Cardiac muscle cell (in vitro differentiated cells and primary cell): ENCODE results near the gene GBGT1. TPM values are rescaled to one million over a fixed set of nuclear protein-coding genes. Genes with fewer than 3 reads are reported as not detected.
A peak's percentile ranks its signal among the peaks of the same experiment; 100 is the strongest.

Experiments used
- DNase-seq, 2 donors: peaks; one replicate each; pipeline versions ENCODE4 v3.0.0 to v3.0.0-alpha.2; 2010 to 2017; ENCODE audit warnings: low read depth in 1 of 2, low spot score in 1 of 2
- H3K27ac ChIP-seq: fragments of 200-600 bp; sonication (generic); 2 replicates; pipeline ENCODE4 v1.5.1; 2016
- H3K27me3 ChIP-seq: fragments of 200-600 bp; sonication (generic); 2 replicates; pipeline ENCODE4 v1.6.0; 2016; ENCODE audit warnings: control low read depth
- H3K36me3 ChIP-seq: fragments of 200-600 bp; sonication (generic); 2 replicates; pipeline ENCODE4 v1.5.1; 2016; ENCODE audit warnings: control low read depth
- H3K4me1 ChIP-seq: fragments of 200-600 bp; sonication (generic); 2 replicates; pipeline ENCODE4 v1.8.1; 2017; ENCODE audit warnings: low read depth, mild to moderate bottlenecking, mixed run types
- H3K4me3 ChIP-seq: fragments of 200-600 bp; sonication (generic); 2 replicates; pipeline ENCODE4 v1.5.1; 2016; ENCODE audit warnings: mild to moderate bottlenecking
- H3K9me3 ChIP-seq: fragments of 200-600 bp; sonication (generic); 2 replicates; pipeline ENCODE4 v1.5.1; 2017; ENCODE audit warnings: low read depth, mild to moderate bottlenecking, control low read depth
- CTCF ChIP-seq: IDR thresholded peaks from 2 replicates; pipeline ENCODE4 v1.5.1; 2012; ENCODE audit warnings: low read depth, mild to moderate bottlenecking, low read length
- polyA plus RNA-seq: library from polyadenylated mRNA; unstranded; fragments of >200 nt; fragmentation: Nextera tagmentation; extraction: Ambion mirVana; gene quantifications from 2 replicates; pipeline ENCODE4 v1.2.1, GENCODE V29; 2016
- total RNA-seq: library from RNA; depleted of rRNA; stranded (reverse); fragments of >200 nt; gene quantifications from 2 replicates; pipeline ENCODE4 v1.2.3, GENCODE V29; 2016

The GBGT1 gene
- total and polyA plus RNA-seq, 2 experiments from 2014 or later: 0.87 to 11.9 TPM

GRCh38 chr9:133160742-133161546 is 2.8 kb downstream of the GBGT1 start:
- H3K27ac ChIP-seq: no peak overlapping the region
- no peaks in the 10 kb centered on the region for H3K27me3 ChIP-seq
- H3K4me3 ChIP-seq: no peak overlapping the region
- TF ChIP-seq CTCF: peak; percentile 80
- no peaks in the 10 kb centered on the region for H3K36me3 ChIP-seq
- no peaks in the 10 kb centered on the region for H3K9me3 ChIP-seq
- peak; percentile 61 to 85 for DNase-seq
- no peaks in the 10 kb centered on the region for H3K4me1 ChIP-seq

- no peaks in the 10 kb centered on the region for H3K36me3 ChIP-seq
- H3K27me3 ChIP-seq: no peaks in the 10 kb centered on the region
- no peak for TF ChIP-seq CTCF
- no peak for DNase-seq
- H3K4me1 ChIP-seq: no peaks in the 10 kb centered on the region
- H3K27ac ChIP-seq: no peak overlapping the region
- H3K4me3 ChIP-seq: no peak overlapping the region
- no peaks in the 10 kb centered on the region for H3K9me3 ChIP-seq
These were observed 5.0 kb downstream of the GBGT1 start for GRCh38 chr9:133158695-133159094.

GRCh38 chr9:133155156-133155555 is 8.6 kb downstream of the GBGT1 start:
- no peak for DNase-seq
- Histone ChIP-seq H3K36me3 (no peaks in the 10 kb centered on the region), H3K27me3 (no peaks in the 10 kb centered on the region), H3K4me3 (no peak overlapping the region), H3K4me1 (no peaks in the 10 kb centered on the region), H3K9me3 (no peaks in the 10 kb centered on the region), H3K27ac (no peak overlapping the region)
- no peak for TF ChIP-seq CTCF

- no peak overlapping the region for H3K27ac ChIP-seq
- no peak for TF ChIP-seq CTCF
- no peaks in the 10 kb centered on the region for H3K9me3 ChIP-seq
- no peaks in the 10 kb centered on the region for H3K36me3 ChIP-seq
- no peaks in the 10 kb centered on the region for H3K4me1 ChIP-seq
- no peak for DNase-seq
- no peak overlapping the region for H3K4me3 ChIP-seq
- no peaks in the 10 kb centered on the region for H3K27me3 ChIP-seq
These were observed 9.4 kb downstream of the GBGT1 start for GRCh38 chr9:133154097-133154989.

GRCh38 chr9:133153227-133154096 is 10.3 kb downstream of the GBGT1 start:
- Histone ChIP-seq H3K27me3 (no peaks in the 10 kb centered on the region), H3K27ac (no peak overlapping the region), H3K36me3 (no peaks in the 10 kb centered on the region), H3K4me1 (no peaks in the 10 kb centered on the region), H3K4me3 (no peak overlapping the region), H3K9me3 (no peaks in the 10 kb centered on the region)
- TF ChIP-seq CTCF: no peak
- DNase-seq: no peak
